ENCODE results near the gene SRD5A1. TPM values are rescaled to one million over a fixed set of nuclear protein-coding genes. Genes with fewer than 3 reads are reported as not detected.

The SRD5A1 gene
- total RNA-seq, 1 donor from 2014 or later: 12.8 TPM

DNA sequence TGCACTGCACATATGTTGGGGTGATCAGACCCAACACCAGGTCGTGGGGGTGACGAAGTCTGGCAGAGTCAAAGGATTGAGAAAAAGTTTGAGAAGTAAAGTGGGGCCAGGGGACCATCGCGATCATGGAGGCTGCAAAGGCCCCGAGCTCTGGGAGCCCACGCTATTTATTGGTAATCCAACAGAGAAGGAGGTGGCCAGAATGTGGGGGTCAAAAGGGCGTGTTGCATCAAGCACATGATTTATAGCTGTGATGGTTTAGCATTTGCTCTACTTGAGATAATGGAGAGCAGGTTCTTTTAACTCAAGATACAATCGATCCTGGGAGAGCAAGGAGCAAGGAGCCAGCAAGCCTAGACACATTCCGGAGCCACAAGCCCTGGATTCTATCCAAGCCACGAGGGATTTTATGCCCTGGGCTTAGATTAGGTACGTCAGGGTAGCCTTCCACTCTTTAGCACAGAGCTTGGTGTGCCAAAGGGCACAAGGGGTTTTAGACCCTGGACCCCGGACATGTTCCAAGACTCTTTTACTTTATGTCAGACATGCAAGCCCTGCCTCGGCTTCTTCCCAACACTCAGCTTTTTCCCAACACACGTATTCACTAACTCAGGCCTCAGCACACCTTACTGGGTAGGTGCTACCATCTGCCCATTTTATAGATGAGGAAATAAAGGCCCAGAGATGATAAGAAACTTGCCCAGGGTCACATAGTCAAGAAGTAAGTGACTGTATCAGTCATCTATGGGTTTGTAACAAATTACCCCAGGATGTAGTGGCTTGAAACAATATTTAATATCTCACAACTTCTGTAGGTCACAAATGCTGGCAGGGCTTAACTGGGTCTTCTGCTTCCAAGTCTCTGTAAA, 39.9 kb upstream of the SRD5A1 start:
- Mint-ChIP-seq H3K4me3 (no peak overlapping the region), H3K27me3 (ENCODE audit: low read depth) (peaks cover 6% of the 10 kb centered on the region), H3K4me1 (no peaks in the 10 kb centered on the region), H3K9me3 (peaks cover 3% of the 10 kb centered on the region), H3K27ac (no peak overlapping the region), H3K36me3 (peaks cover 23% of the 10 kb centered on the region)
- TF ChIP-seq CTCF (IDR thresholded peaks at IDR 0.05; ENCODE audit: unreplicated experiment): no peak
- no peak for DNase-seq (ENCODE audit: low spot score in 2 of 2, unreplicated experiment in 2 of 2)

DNA sequence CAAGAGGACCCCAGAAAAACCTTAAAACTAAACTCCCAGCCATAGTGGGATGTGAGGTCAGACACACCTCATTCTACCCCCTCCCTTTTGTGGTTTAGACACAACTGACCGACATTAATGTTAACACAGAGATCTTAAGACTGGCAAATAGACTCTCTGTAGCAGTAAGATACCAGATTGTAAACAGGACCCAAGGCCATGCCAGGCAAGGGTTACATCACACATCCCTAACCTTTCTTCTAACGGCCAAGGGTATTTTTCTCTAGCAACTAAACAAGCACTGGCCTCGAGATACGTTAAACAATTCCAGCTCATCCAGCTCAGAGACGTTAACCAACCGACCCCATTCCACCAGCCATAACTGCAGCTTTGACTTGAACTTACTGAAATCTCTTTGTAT, 39.2 kb upstream of the SRD5A1 start:
- Mint-ChIP-seq H3K4me3 (no peak overlapping the region), H3K27me3 (ENCODE audit: low read depth) (peaks cover 6% of the 10 kb centered on the region), H3K4me1 (no peaks in the 10 kb centered on the region), H3K9me3 (peaks cover 3% of the 10 kb centered on the region), H3K27ac (no peak overlapping the region), H3K36me3 (peaks cover 25% of the 10 kb centered on the region)
- no peak for DNase-seq (ENCODE audit: low spot score in 2 of 2, unreplicated experiment in 2 of 2)
- no peak for TF ChIP-seq CTCF (IDR thresholded peaks at IDR 0.05; ENCODE audit: unreplicated experiment)

DNA sequence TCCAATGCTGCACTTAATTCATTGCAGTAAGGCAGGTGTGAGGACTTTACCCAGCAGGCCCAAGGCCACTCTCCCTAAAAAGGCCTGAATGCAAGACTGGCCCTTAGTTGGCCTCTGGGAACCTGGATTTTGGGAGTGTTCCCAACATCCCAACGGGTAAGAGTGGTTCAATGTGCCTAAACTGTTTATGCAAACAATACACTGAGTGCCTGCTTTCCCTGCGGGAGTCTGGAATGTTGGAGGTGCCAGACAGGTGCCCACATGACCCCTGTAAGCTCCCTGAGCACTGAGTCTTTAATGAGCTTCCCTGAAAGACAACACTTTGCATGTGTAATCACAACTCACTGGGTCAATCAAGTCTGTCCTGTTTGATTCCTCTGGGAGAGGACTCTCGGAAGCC, 37.8 kb upstream of the SRD5A1 start:
- H3K36me3 Mint-ChIP-seq: peaks cover 29% of the 10 kb centered on the region
- H3K27me3 Mint-ChIP-seq (ENCODE audit: low read depth): no peaks in the 10 kb centered on the region
- H3K9me3 Mint-ChIP-seq: peaks cover 3% of the 10 kb centered on the region
- no peak overlapping the region for H3K4me3 Mint-ChIP-seq
- TF ChIP-seq CTCF (IDR thresholded peaks at IDR 0.05; ENCODE audit: unreplicated experiment): no peak
- no peaks in the 10 kb centered on the region for H3K4me1 Mint-ChIP-seq
- DNase-seq (ENCODE audit: low spot score in 2 of 2, unreplicated experiment in 2 of 2): no peak
- H3K27ac Mint-ChIP-seq: no peak overlapping the region

DNA sequence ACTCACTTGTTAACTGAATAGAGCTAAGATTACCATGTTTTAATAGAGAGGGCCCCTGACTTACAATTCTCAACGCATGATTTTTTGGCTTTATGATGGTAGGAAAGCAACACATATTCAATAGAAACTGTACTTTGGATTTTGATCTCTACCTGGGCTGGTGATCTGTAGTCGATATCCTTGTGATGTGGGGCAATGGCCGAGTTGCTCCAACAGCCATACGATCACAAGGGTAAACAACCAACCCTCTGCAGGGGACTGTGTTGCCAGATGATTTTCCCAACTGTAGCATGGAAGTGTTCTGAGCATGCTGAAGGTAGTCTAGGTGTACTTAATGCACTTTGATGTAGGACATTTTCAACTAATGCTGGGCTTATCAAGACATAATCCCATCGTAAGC, 36.9 kb upstream of the SRD5A1 start:
- no peak for DNase-seq (ENCODE audit: low spot score in 2 of 2, unreplicated experiment in 2 of 2)
- no peak for TF ChIP-seq CTCF (IDR thresholded peaks at IDR 0.05; ENCODE audit: unreplicated experiment)
- H3K9me3 Mint-ChIP-seq: peaks cover 3% of the 10 kb centered on the region
- H3K36me3 Mint-ChIP-seq: peaks cover 36% of the 10 kb centered on the region
- H3K4me3 Mint-ChIP-seq: no peak overlapping the region
- H3K27me3 Mint-ChIP-seq (ENCODE audit: low read depth): no peaks in the 10 kb centered on the region
- no peaks in the 10 kb centered on the region for H3K4me1 Mint-ChIP-seq
- no peak overlapping the region for H3K27ac Mint-ChIP-seq

DNA sequence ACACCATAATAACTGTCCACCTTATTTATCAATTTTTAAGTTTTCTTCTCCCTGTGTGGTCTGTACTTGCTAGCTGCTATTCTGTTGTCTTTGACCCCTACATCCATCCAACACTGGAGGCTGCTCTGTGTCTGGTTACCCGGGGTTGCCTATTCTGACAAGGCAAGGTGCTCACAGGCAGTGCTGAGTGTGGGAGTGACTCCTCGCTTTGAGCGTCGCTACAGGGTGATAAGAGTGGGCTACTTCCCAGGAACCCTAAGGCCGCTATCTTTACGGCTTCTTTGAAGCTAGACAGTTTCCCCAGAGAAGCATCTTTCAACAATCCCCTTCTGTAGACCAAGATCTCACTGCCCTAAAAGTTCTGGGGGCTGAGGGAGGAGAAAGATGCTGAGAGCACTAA, 35.7 kb upstream of the SRD5A1 start:
- no peaks in the 10 kb centered on the region for H3K9me3 Mint-ChIP-seq
- TF ChIP-seq CTCF (IDR thresholded peaks at IDR 0.05; ENCODE audit: unreplicated experiment): no peak
- no peak for DNase-seq (ENCODE audit: low spot score in 2 of 2, unreplicated experiment in 2 of 2)
- peaks cover 47% of the 10 kb centered on the region for H3K36me3 Mint-ChIP-seq
- no peaks in the 10 kb centered on the region for H3K4me1 Mint-ChIP-seq
- no peaks in the 10 kb centered on the region for H3K27me3 Mint-ChIP-seq (ENCODE audit: low read depth)
- no peak overlapping the region for H3K4me3 Mint-ChIP-seq
- H3K27ac Mint-ChIP-seq: no peak overlapping the region
